Measurements from ENCODE around the gene JADE2. TPM values are rescaled to one million over a fixed set of nuclear protein-coding genes. Genes with fewer than 3 reads are reported as not detected.
"Not testable (repeated sequence)": the region's sequence is repeated elsewhere in the genome, so short reads cannot be mapped to it uniquely, and the experiment has no call there.

Gene JADE2
- polyA plus RNA-seq, 5 donors = 13.5 to 18.8 (median 15.8) TPM

- DNase-seq = no peak
These were observed 60.5 kb downstream of the JADE2 start for GRCh38 chr5:134585966-134586365.

- peak; percentile 36 to 50 for DNase-seq
These were observed 61.5 kb downstream of the JADE2 start for GRCh38 chr5:134586866-134587524.

GRCh38 chr5:134590992-134591659 is 65.7 kb downstream of the JADE2 start:
- DNase-seq = no peak

GRCh38 chr5:134592141-134592746 is 66.8 kb downstream of the JADE2 start:
- no peak for DNase-seq

GRCh38 chr5:134594336-134594735 is 68.9 kb downstream of the JADE2 start:
- no peak for DNase-seq

- DNase-seq = no peak
These were observed 69.5 kb downstream of the JADE2 start for GRCh38 chr5:134594797-134595457.

GRCh38 chr5:134595458-134595838 is 70.0 kb downstream of the JADE2 start:
- no peak for DNase-seq

GRCh38 chr5:134599820-134600219 is 74.3 kb downstream of the JADE2 start:
- DNase-seq = not testable (repeated sequence)

GRCh38 chr5:134600600-134600999 is 75.1 kb downstream of the JADE2 start:
- DNase-seq = no peak

GRCh38 chr5:134603059-134603458 is 77.6 kb downstream of the JADE2 start:
- no peak for DNase-seq

GRCh38 chr5:134604908-134605307 is 79.4 kb downstream of the JADE2 start:
- no peak for DNase-seq

GRCh38 chr5:134606726-134607125 is 81.3 kb downstream of the JADE2 start:
- DNase-seq = peak in 1 of 2 donors; percentile 32

- no peak for DNase-seq
These were observed 83.1 kb downstream of the JADE2 start for GRCh38 chr5:134608555-134608954.

GRCh38 chr5:134609232-134609851 is 83.9 kb downstream of the JADE2 start:
- DNase-seq = no peak

GRCh38 chr5:134610725-134611124 is 85.3 kb downstream of the JADE2 start:
- DNase-seq = no peak

GRCh38 chr5:134611515-134611914 is 86.0 kb downstream of the JADE2 start:
- DNase-seq = no peak

- DNase-seq = no peak
These were observed 89.1 kb downstream of the JADE2 start for GRCh38 chr5:134614450-134615085.

- no peak for DNase-seq
These were observed 95.2 kb downstream of the JADE2 start for GRCh38 chr5:134620634-134621033.

GRCh38 chr5:134625559-134625958 is 100.1 kb downstream of the JADE2 start:
- no peak for DNase-seq

- DNase-seq = no peak
These were observed 101.0 kb downstream of the JADE2 start for GRCh38 chr5:134626369-134627014.
